GM12875 (cell line): ENCODE measurements around the gene AGXT.

Experiments used
- H3K4me3 ChIP-seq: one replicate; pipeline ENCODE4 v1.5.1; 2011; ENCODE audit warnings: low read depth, low read length, control low read depth
- CTCF ChIP-seq: IDR thresholded peaks from 2 replicates; pipeline ENCODE4 v1.5.1; 2011; ENCODE audit warnings: low read depth, mild to moderate bottlenecking, control low read depth, inconsistent platforms, low read length, moderate library complexity, borderline replicate concordance; ENCODE audit not compliant: insufficient read depth

Gene AGXT

GRCh38 chr2:240919786-240920782 lies 51.5 kb downstream of the AGXT start:
- H3K4me3 ChIP-seq: no peak overlapping the region
- TF ChIP-seq CTCF: no peak

GRCh38 chr2:240920783-240921231 lies 52.2 kb downstream of the AGXT start:
- no peak for TF ChIP-seq CTCF
- no peak overlapping the region for H3K4me3 ChIP-seq

GRCh38 chr2:240921311-240921994 lies 52.8 kb downstream of the AGXT start:
- H3K4me3 ChIP-seq: no peak overlapping the region
- TF ChIP-seq CTCF: no peak

GRCh38 chr2:240921995-240922244 lies 53.3 kb downstream of the AGXT start:
- no peak overlapping the region for H3K4me3 ChIP-seq
- TF ChIP-seq CTCF: no peak

- no peak for TF ChIP-seq CTCF
- no peak overlapping the region for H3K4me3 ChIP-seq
Observed at GRCh38 chr2:240922245-240922981, 53.8 kb downstream of the AGXT start.

- TF ChIP-seq CTCF: no peak
- H3K4me3 ChIP-seq: no peak overlapping the region
Observed at GRCh38 chr2:240922982-240923537, 54.4 kb downstream of the AGXT start.
